WTC11 (cell line): ENCODE results near the gene SH3GL3.

ENCODE experiments used
- ATF3 ChIP-seq: sonication (generic); formaldehyde crosslinking; conservative IDR thresholded peaks from 2 replicates; pipeline ENCODE4 v1.8.1; 2022; ENCODE audit warnings: mild to moderate bottlenecking, missing genetic modification reagents
- CDX4 ChIP-seq: fragments of 250-450 bp; sonication (Bioruptor Pico); IDR thresholded peaks from 2 replicates; pipeline ENCODE4 v1.9.0; 2021; ENCODE audit warnings: moderate library complexity, mild to moderate bottlenecking, inconsistent platforms, borderline replicate concordance
- CTCF ChIP-seq: fragments of 200-600 bp; IDR thresholded peaks from 2 replicates; pipeline ENCODE4 v1.8.0; 2022; ENCODE audit warnings: antibody characterized with exemption
- E2F1 ChIP-seq: sonication (generic); formaldehyde crosslinking; IDR thresholded peaks from 2 replicates; pipeline ENCODE4 v1.8.0; 2022; ENCODE audit warnings: mild to moderate bottlenecking, missing genetic modification reagents

- TF ChIP-seq CTCF (no peak), CDX4 (CRISPR knock-in tag) (no peak), E2F1 (no peak), ATF3 (no peak)
These were observed 67.4 kb downstream of the SH3GL3 start for GRCh38 chr15:83514584-83514983.
